Measurements from ENCODE around the gene TMC6.

- TF ChIP-seq POLR2AphosphoS5 (IDR thresholded peaks at IDR 0.05; ENCODE audit: borderline replicate concordance, low read depth, low read length) (no peak), EZH2 (IDR thresholded peaks at IDR 0.05) (no peak), FOXP2 (optimal IDR thresholded peaks at IDR 0.05; ENCODE audit: control extremely low read depth, extremely low read length, insufficient read depth) (no peak)
These were observed 6.2 kb downstream of the TMC6 start for GRCh38 chr17:78122216-78122930.
